Psoas muscle (tissue), 8 donors: ENCODE measurements around the gene XRRA1. TPM values are rescaled to one million over a fixed set of nuclear protein-coding genes. Genes with fewer than 3 reads are reported as not detected.

Experiments used
- ATAC-seq, 4 donors: fragments of 200-7000 bp; cut with Tn5 transposase; one replicate each; pipeline ENCODE4 v1.9.1; 2020; ENCODE audit warnings: moderate library complexity in 3 of 4, mild to moderate bottlenecking in 2 of 4
- DNase-seq, 2 donors: peaks; one replicate each; pipeline ENCODE4 v3.0.0-alpha.2; 2020
- H3K27ac ChIP-seq: fragments of 200-600 bp; one replicate; pipeline ENCODE4 v1.8.0; 2022
- H3K27me3 ChIP-seq, 3 donors: fragments of 200-600 bp in 1 of 3; one replicate each; pipeline versions ENCODE4 v1.6.1 to v1.8.0; 2013 to 2022; ENCODE audit warnings: low read length in 2 of 3, mild to moderate bottlenecking in 2 of 3, moderate library complexity in 1 of 3; ENCODE audit not compliant: insufficient read depth in 3 of 3
- H3K36me3 ChIP-seq, 2 donors: fragments of 200-600 bp in 1 of 2; one replicate each; pipeline versions ENCODE4 v1.6.1 to v1.8.0; 2013 to 2022; ENCODE audit warnings: low read depth in 1 of 2, mild to moderate bottlenecking in 1 of 2, moderate library complexity in 1 of 2; ENCODE audit not compliant: insufficient read depth in 1 of 2
- H3K4me1 ChIP-seq: fragments of 200-600 bp; one replicate; pipeline ENCODE4 v1.8.0; 2022
- H3K4me3 ChIP-seq: fragments of 200-600 bp; one replicate; pipeline ENCODE4 v1.8.0; 2022; ENCODE audit warnings: mild to moderate bottlenecking
- H3K9me3 ChIP-seq: fragments of 200-600 bp; one replicate; pipeline ENCODE4 v1.8.0; 2022
- WGBS, 3 donors: extraction: QIAGEN DNeasy Blood & Tissue Kit; methylation state at CpG; one replicate each; pipeline versions ENCODE4 v1.1.6 to v1.1.7; 2013; 5-methylcytosine and 5-hydroxymethylcytosine counted together
- intact Hi-C, 2 donors: fragments of 100-400 bp; cut with DNase I; formaldehyde crosslinking; loops; one replicate each; pipeline versions ENCODE4 v1.11.0 to v1.14.2; 2022
- polyA plus RNA-seq, 3 donors: library from polyadenylated mRNA; stranded (reverse); fragments of 200-250 nt; gene quantifications; one replicate each; pipeline ENCODE4 v1.2.3, GENCODE V29; 2013
- total RNA-seq, 4 donors: library from RNA; stranded (reverse); fragmentation: NEBNext Ultra II Directional in 2 of 4; extraction: Animal tissue kit (Norgen Biotek cat#: 25700) in 2 of 4; gene quantifications; one replicate each; pipeline versions ENCODE4 v1.2.1 to v1.2.4, GENCODE V29; 2021 to 2023
- TF ChIP-seq, protein P1 (sequence below): fragments of 200-600 bp; IDR thresholded peaks from one replicate; pipeline ENCODE4 v1.8.0; 2022; ENCODE audit warnings: antibody characterized with exemption
- donor health status: healthy with polysubstance abuse.
- donor health status: DM: no; HTN: no; CAD: no; lungs with moderate emphysema.
- donor health status: Bipolar disorder and iron deficiency.
- donor health status: healthy.
- donor health status: DM: yes; HTN: yes; CAD: no.
- donor health status: DM: no; HTN: no; CAD: no.
- donor health status: DM: no; HTN: no; CAD: no.
- donor health status: DM: yes; HTN: yes; CAD: no.

The XRRA1 gene
- total and polyA plus RNA-seq, 7 donors: 3.1 to 15.1 (median 6.9) TPM

DNA sequence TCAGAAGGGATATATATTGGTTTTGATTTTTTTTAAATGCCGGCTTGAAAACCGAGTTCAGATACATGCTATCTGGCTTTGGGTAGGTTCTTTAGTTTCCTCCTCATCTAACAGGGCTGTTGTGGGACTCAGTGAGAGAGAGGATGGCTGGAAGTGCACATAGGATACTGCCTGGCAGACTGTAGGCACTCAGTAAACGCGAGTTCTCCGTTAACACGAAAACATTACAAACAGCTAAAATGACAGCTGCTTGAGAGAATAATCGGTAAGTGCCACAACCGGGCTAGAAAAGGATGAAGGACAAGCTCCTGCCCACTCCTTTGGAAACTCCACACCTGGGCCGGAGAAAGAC, 369 bp downstream of the XRRA1 start:
- intact Hi-C loops: loop anchor here (2.0 to 5.0 kb wide), 3 partner anchors 39 to 64 kb away; partner anchors contain the start of gene NEU3 (in 2 of the 2)
- TF ChIP-seq, protein P1, sequence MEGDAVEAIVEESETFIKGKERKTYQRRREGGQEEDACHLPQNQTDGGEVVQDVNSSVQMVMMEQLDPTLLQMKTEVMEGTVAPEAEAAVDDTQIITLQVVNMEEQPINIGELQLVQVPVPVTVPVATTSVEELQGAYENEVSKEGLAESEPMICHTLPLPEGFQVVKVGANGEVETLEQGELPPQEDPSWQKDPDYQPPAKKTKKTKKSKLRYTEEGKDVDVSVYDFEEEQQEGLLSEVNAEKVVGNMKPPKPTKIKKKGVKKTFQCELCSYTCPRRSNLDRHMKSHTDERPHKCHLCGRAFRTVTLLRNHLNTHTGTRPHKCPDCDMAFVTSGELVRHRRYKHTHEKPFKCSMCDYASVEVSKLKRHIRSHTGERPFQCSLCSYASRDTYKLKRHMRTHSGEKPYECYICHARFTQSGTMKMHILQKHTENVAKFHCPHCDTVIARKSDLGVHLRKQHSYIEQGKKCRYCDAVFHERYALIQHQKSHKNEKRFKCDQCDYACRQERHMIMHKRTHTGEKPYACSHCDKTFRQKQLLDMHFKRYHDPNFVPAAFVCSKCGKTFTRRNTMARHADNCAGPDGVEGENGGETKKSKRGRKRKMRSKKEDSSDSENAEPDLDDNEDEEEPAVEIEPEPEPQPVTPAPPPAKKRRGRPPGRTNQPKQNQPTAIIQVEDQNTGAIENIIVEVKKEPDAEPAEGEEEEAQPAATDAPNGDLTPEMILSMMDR: no peak
- Histone ChIP-seq H3K27ac (peak overlapping the region; percentile 89), H3K4me1 (peaks cover 19% of the 10 kb centered on the region), H3K9me3 (no peaks in the 10 kb centered on the region), H3K27me3 (no peaks in the 10 kb centered on the region), H3K4me3 (peak overlapping the region; percentile 84), H3K36me3 (peaks cover 0 to 22% of the 10 kb centered on the region in 2 donors)
- ATAC-seq (peak; percentile 15 to 48 (median 22)), DNase-seq (no peak)
- 0 to 1% (median 1%) methylated on average over 9 of the region's 9 CpGs for WGBS, 3 donors

DNA sequence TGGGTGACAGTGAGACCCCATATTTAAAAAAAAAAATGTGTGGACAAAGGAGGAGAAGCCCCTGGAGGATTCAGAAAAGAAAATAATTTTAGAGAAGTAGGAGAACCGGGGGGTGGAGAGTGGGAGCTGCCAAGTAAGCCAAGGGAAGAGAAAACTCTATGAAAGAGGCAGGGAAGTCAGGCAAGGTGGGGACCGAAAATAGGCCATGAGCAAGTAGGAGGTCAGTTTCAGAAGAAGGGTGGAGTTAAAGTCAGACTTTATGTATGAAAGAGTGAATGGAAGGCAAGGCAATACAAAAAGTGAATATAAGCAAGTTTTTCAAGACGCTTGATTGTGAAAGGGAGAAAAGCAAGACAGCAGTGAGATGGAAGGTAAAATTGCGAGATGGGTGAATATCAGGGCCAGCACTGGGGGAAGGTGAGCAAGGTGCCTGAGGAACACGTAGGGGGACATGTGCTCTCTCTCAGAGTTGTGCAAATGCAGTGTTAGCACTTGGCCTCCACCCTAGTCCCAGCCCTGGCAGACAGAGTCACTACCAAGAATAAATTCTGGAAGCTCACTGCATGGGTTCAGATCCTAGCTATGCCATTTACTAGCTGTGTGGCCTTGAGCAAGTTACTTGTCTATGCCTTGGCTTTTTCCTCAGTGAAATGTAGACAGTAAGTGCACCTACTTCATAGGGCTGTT, 6.7 kb downstream of the XRRA1 start:
- H3K27me3 ChIP-seq: no peaks in the 10 kb centered on the region
- no peak overlapping the region for H3K27ac ChIP-seq
- peaks cover 10 to 50% of the 10 kb centered on the region in 2 donors for H3K36me3 ChIP-seq
- ATAC-seq (peak in 3 of 4 donors; percentile 54 to 66 (median 57)), DNase-seq (no peak)
- 74 to 89% (median 79%) methylated on average over 5 of the region's 5 CpGs for WGBS, 3 donors
- intact Hi-C loops: no loop called here
- H3K4me3 ChIP-seq: no peak overlapping the region
- no peaks in the 10 kb centered on the region for H3K4me1 ChIP-seq
- no peaks in the 10 kb centered on the region for H3K9me3 ChIP-seq
- TF ChIP-seq, protein P1: no peak

DNA sequence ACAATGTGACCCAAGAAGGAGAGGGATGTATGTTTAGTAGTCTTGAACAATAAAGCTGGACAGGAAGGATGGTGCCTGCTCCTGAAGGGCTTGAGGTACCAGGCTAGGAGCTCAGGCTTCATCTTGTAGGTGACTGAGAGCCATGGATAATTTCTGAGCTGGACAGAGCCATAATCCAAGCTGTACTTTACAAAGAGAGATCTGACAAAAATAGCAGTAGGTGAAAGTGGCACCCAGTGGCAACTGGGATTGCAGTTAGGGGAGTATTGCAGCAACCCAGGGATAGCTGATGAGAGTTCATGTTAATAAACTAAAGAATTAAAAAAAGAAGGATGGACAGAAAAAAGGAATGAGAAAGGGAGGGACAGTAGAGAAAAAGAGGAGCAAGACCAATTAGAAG, 7.4 kb downstream of the XRRA1 start:
- Histone ChIP-seq H3K36me3 (peaks cover 13 to 52% of the 10 kb centered on the region in 2 donors), H3K27ac (no peak overlapping the region), H3K9me3 (no peaks in the 10 kb centered on the region), H3K4me3 (no peak overlapping the region), H3K4me1 (no peaks in the 10 kb centered on the region), H3K27me3 (no peaks in the 10 kb centered on the region)
- no peak for ATAC-seq
- TF ChIP-seq, protein P1: no peak
- intact Hi-C loops: no loop called here
- no peak for DNase-seq

DNA sequence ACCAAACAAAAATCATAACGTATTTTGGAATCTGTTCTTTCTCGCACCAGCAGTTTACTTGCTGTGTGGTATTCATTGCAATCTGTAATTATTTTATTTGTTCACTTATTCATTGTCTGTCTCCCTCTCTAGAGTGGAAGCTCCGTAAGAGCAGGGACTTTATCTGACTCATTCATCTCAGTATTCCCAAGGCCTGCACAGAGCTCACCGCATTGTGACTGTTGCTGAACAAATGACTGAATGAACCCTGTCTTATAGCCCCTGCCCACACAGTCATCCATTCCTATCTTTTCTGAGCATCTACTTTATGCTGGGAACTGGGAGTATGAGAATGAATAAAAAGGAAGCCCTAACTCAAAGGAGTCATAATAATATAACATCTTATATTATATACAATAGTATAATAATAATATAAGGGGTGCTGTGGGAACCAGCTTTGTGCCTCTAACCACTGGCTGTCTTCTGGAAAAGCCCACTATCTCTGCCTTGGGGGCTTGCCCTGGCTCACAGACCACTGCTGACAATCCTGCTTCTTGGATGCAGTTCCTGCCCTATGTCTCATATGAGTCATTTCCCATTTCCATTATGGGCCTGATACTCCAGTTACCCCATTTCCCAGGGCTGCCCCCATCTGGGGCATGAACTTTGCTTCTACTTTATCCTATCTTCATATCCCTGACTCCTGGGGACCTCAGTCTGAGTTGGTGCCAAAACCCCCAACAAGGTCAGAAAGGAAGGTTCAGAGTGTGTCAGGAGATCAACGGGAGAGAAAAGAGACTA, 11.0 kb downstream of the XRRA1 start:
- ATAC-seq: no peak
- Histone ChIP-seq H3K9me3 (no peaks in the 10 kb centered on the region), H3K4me1 (no peaks in the 10 kb centered on the region), H3K27ac (no peak overlapping the region), H3K36me3 (peaks cover 14 to 76% of the 10 kb centered on the region in 2 donors), H3K27me3 (no peaks in the 10 kb centered on the region), H3K4me3 (no peak overlapping the region)
- 88 to 93% (median 92%) methylated on average over 5 of the region's 5 CpGs for WGBS, 3 donors
- intact Hi-C loops: no loop called here
- TF ChIP-seq, protein P1: no peak
- no peak for DNase-seq
